Measurements from ENCODE around the gene SERPINB8.

The SERPINB8 gene

GRCh38 chr18:63965716-63966330 is 4.1 kb upstream of the SERPINB8 start:
- TF ChIP-seq CTCF (IDR thresholded peaks at IDR 0.05; ENCODE audit: low read length, missing control alignments), result no peak
- no peak for DNase-seq (ENCODE audit: low read depth)
- H3K4me3 ChIP-seq (replicated peaks; ENCODE audit: low read depth, low read length), result no peak overlapping the region

- no peak for TF ChIP-seq CTCF (IDR thresholded peaks at IDR 0.05; ENCODE audit: low read length, missing control alignments)
- peak overlapping the region; percentile 80 for H3K4me3 ChIP-seq (replicated peaks; ENCODE audit: low read depth, low read length)
- DNase-seq (ENCODE audit: low read depth), result no peak
Observed at GRCh38 chr18:63970809-63971205, 926 bp downstream of the SERPINB8 start.

DNA sequence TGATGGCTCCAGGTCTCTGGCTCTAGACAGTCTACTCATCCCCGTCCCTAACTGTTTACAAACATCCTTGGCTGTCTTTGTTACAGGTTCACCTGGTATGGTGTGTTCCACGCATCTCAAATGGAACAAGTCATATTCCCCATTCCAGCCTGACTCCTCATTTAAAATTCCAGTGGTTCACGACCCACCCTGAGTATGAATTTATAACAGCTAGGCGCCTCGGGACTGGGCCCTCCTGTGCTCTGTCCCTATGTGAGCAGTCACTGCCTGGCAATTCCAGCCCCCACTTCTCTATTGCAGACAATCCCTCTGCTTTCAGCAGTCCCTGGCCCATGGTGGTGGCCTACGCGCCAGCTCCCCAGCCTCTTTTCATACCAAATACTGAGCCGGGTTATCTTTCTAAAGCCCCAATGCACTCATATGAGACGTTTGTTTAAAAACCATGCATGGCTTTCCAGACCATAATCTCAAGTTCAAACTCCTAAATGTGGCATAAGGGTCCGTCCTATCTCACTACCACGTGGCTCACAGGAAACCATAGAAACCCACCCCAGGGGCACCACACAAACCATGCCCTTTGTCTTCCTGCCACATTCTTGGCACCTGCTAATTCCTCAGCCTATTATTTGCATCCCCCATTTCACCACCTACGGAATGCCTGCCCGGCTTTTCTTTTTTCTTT is 1.6 kb downstream of the SERPINB8 start:
- TF ChIP-seq CTCF (IDR thresholded peaks at IDR 0.05; ENCODE audit: low read length, missing control alignments), result no peak
- peak overlapping the region; percentile 80 for H3K4me3 ChIP-seq (replicated peaks; ENCODE audit: low read depth, low read length)
- DNase-seq (ENCODE audit: low read depth), result no peak

DNA sequence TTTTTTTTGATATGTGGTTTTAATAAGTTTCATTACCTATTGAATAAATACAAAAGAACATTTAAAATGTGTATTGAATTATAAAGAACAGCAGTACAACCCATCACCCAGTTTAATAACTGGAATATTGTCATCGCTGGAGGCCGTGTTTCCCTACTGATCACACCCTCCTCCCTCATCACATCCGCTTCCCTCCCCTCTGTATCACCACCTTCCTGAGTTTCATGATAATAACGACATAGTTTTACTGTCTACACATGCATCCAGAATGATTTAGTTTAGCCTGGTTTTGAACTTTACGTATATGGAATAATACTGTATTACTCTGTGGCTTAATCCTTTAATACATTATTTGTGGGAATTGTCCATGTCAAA is 2.1 kb downstream of the SERPINB8 start:
- H3K4me3 ChIP-seq (replicated peaks; ENCODE audit: low read depth, low read length), result no peak overlapping the region
- DNase-seq (ENCODE audit: low read depth), result no peak
- no peak for TF ChIP-seq CTCF (IDR thresholded peaks at IDR 0.05; ENCODE audit: low read length, missing control alignments)

- DNase-seq (ENCODE audit: low read depth), result peak; percentile 61
- TF ChIP-seq CTCF (IDR thresholded peaks at IDR 0.05; ENCODE audit: low read length, missing control alignments), result peak; percentile 53
- no peak overlapping the region for H3K4me3 ChIP-seq (replicated peaks; ENCODE audit: low read depth, low read length)
Observed at GRCh38 chr18:63974991-63975390, 5.1 kb downstream of the SERPINB8 start.

- no peak overlapping the region for H3K4me3 ChIP-seq (replicated peaks; ENCODE audit: low read depth, low read length)
- DNase-seq (ENCODE audit: low read depth), result no peak
- TF ChIP-seq CTCF (IDR thresholded peaks at IDR 0.05; ENCODE audit: low read length, missing control alignments), result no peak
Observed at GRCh38 chr18:63975628-63976027, 5.7 kb downstream of the SERPINB8 start.

GRCh38 chr18:63977040-63977439 is 7.2 kb downstream of the SERPINB8 start:
- TF ChIP-seq CTCF (IDR thresholded peaks at IDR 0.05; ENCODE audit: low read length, missing control alignments), result no peak
- H3K4me3 ChIP-seq (replicated peaks; ENCODE audit: low read depth, low read length), result no peak overlapping the region
- no peak for DNase-seq (ENCODE audit: low read depth)

All from fibroblast of pulmonary artery (primary cell).